Measurements from ENCODE around the gene CEP57L1.

The CEP57L1 gene

GRCh38 chr6:109073344-109074132 is 21.8 kb upstream of the CEP57L1 start:
- DNase-seq (ENCODE audit: insufficient read length, low spot score) (no peak), FAIRE-seq (peak; percentile 84)
- TF ChIP-seq, protein P1, sequence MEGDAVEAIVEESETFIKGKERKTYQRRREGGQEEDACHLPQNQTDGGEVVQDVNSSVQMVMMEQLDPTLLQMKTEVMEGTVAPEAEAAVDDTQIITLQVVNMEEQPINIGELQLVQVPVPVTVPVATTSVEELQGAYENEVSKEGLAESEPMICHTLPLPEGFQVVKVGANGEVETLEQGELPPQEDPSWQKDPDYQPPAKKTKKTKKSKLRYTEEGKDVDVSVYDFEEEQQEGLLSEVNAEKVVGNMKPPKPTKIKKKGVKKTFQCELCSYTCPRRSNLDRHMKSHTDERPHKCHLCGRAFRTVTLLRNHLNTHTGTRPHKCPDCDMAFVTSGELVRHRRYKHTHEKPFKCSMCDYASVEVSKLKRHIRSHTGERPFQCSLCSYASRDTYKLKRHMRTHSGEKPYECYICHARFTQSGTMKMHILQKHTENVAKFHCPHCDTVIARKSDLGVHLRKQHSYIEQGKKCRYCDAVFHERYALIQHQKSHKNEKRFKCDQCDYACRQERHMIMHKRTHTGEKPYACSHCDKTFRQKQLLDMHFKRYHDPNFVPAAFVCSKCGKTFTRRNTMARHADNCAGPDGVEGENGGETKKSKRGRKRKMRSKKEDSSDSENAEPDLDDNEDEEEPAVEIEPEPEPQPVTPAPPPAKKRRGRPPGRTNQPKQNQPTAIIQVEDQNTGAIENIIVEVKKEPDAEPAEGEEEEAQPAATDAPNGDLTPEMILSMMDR (IDR thresholded peaks at IDR 0.05; ENCODE audit: insufficient read depth, missing control alignments), result peak; percentile 87

DNA sequence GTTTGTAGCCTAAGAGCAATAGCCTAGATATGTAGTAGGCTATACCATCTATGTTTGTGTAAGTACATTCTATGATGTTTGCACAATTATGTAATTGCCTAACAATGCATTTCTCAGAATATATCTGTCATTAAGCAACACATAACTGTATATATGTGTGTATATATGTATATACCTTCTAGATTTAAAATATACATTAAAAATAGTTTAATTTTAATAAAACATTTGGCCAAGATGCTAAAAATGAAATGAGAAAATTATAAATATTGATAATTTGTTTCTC is 21.2 kb upstream of the CEP57L1 start:
- FAIRE-seq, result no peak
- DNase-seq (ENCODE audit: insufficient read length, low spot score), result no peak

GRCh38 chr6:109075934-109076333 is 19.4 kb upstream of the CEP57L1 start:
- DNase-seq (ENCODE audit: insufficient read length, low spot score) (no peak), FAIRE-seq (no peak)
- TF ChIP-seq, protein P1 (IDR thresholded peaks at IDR 0.05; ENCODE audit: insufficient read depth, missing control alignments), result no peak

More for the DNA sequence above, 21.2 kb upstream of the CEP57L1 start:
- TF ChIP-seq, protein P1 (IDR thresholded peaks at IDR 0.05; ENCODE audit: insufficient read depth, missing control alignments), result no peak

DNA sequence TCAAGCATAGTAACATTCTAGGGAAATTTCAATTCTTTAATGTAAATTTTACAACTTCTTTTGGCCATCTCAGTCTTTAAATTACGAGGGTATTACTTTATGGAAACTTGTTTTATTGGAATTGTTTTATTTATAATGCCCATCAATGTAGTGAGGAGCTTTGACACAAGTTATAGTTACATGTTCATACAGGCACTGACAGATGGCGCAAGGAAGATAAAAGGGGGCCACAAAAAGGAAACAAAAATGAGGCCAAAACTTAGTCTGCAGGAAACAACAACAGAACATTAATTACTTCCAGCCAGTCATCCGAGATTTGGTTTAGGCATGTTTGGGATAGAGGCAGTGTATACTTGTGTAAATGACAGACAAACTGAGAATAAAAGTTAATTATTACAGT is 18.9 kb upstream of the CEP57L1 start:
- no peak for DNase-seq (ENCODE audit: insufficient read length, low spot score)
- no peak for FAIRE-seq
- TF ChIP-seq, protein P1 (IDR thresholded peaks at IDR 0.05; ENCODE audit: insufficient read depth, missing control alignments), result no peak

GRCh38 chr6:109079981-109080380 is 15.3 kb upstream of the CEP57L1 start:
- TF ChIP-seq, protein P1 (IDR thresholded peaks at IDR 0.05; ENCODE audit: insufficient read depth, missing control alignments), result no peak
- FAIRE-seq (no peak), DNase-seq (ENCODE audit: insufficient read length, low spot score) (no peak)

GRCh38 chr6:109081026-109081425 is 14.3 kb upstream of the CEP57L1 start:
- FAIRE-seq, result no peak
- TF ChIP-seq, protein P1 (IDR thresholded peaks at IDR 0.05; ENCODE audit: insufficient read depth, missing control alignments), result no peak

DNA sequence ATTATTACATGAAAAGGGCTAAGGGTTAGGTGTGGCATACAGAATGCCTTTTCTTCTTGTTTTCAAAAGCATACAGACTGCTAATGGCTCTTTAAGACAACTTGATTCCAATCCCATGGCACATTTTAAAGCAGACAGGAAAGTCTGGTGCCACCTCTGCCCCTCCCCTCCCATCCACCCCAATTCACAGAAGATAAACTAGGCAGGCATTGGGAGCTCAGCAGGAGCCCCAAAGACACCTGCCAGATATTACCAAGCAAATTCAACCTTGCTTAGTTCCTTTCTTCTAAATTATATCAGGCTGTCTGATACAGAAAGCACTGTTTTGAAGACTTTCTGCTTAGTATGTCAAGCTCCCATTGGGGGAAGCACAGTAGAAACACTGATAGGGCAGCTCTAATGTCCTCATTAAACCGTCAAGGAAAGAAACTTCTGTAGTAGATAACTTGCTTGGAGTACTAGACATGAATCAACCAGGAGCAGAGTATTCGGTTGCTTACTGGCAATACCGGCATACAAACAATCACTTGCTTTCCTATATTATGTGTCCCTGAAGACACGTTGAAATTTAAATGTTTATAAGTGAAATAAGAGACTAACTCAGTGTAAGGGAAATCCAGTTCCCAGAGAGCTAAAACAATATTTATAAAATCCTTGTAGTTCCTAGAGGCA is 13.7 kb upstream of the CEP57L1 start:
- DNase-seq (ENCODE audit: insufficient read length, low spot score) (no peak), FAIRE-seq (no peak)
- TF ChIP-seq, protein P1 (IDR thresholded peaks at IDR 0.05; ENCODE audit: insufficient read depth, missing control alignments), result no peak

More at GRCh38 chr6:109081026-109081425, 14.3 kb upstream of the CEP57L1 start:
- no peak for DNase-seq (ENCODE audit: insufficient read length, low spot score)

Data from D721Med (cell line).